PC-3 (cell line): ENCODE data around the gene PLA2G2D. TPM values are rescaled to one million over a fixed set of nuclear protein-coding genes. Genes with fewer than 3 reads are reported as not detected.

Experiments used
- ATAC-seq: fragments of 200-7000 bp; cut with Tn5 transposase; 2 replicates; pipeline ENCODE4 v1.9.1; 2020; ENCODE audit warnings: mild to moderate bottlenecking, moderate library complexity
- BruUV-seq: library from RNA; stranded (reverse); fragments of 400-500 nt; replicated peaks from 2 replicates; lab custom pipeline; 2021; lab: Mats Ljungman, UMichigan
- CTCF ChIA-PET: fragments of 300-600 bp; sonication (Branson Sonifier 250); formaldehyde crosslinking; loops from one replicate; lab custom pipeline; 2022; ENCODE audit warnings: antibody characterized with exemption; lab: Charles Lee
- POLR2A ChIA-PET: fragments of 300-600 bp; sonication (Branson Sonifier 250); formaldehyde crosslinking; loops from one replicate; lab custom pipeline; 2022; ENCODE audit warnings: antibody characterized with exemption; ENCODE audit not compliant: unreplicated experiment; lab: Charles Lee
- DNase-seq: peaks from one replicate; pipeline ENCODE4 v3.0.0-alpha.2; 2015
- H2AFZ ChIP-seq: fragments of 300-600 bp; sonication (generic); 2 replicates; pipeline ENCODE4 v1.6.0; 2016; ENCODE audit warnings: antibody characterized with exemption, low read length
- H3F3A ChIP-seq: fragments of 300-600 bp; sonication (generic); one replicate; pipeline ENCODE4 v1.6.0; 2017; ENCODE audit warnings: antibody characterized with exemption, low read length, control low read depth, mild to moderate bottlenecking; ENCODE audit not compliant: unreplicated experiment
- H3K27ac ChIP-seq: fragments of 300-600 bp; sonication (generic); 2 replicates; pipeline ENCODE4 v1.5.1; 2016; ENCODE audit warnings: mild to moderate bottlenecking, low read length
- H3K27me3 ChIP-seq: fragments of 300-600 bp; sonication (generic); 2 replicates; pipeline ENCODE4 v1.6.1; 2016; ENCODE audit warnings: low read length, mixed read lengths
- H3K36me3 ChIP-seq: fragments of 300-600 bp; sonication (generic); 2 replicates; pipeline ENCODE4 v1.6.1; 2016; ENCODE audit warnings: low read depth, mixed run types, low read length, mixed read lengths
- H3K4me1 ChIP-seq: fragments of 300-600 bp; sonication (generic); 2 replicates; pipeline ENCODE4 v1.5.1; 2016; ENCODE audit warnings: low read length; ENCODE audit not compliant: insufficient read depth
- H3K4me2 ChIP-seq: fragments of 300-600 bp; sonication (generic); 2 replicates; pipeline ENCODE4 v1.6.0; 2016; ENCODE audit warnings: low read length
- H3K4me3 ChIP-seq: fragments of 300-600 bp; sonication (generic); 2 replicates; pipeline ENCODE4 v1.5.1; 2016; ENCODE audit warnings: mild to moderate bottlenecking, low read length, mixed read lengths
- H3K79me2 ChIP-seq: fragments of 300-600 bp; sonication (generic); 2 replicates; pipeline ENCODE4 v1.6.1; 2017; ENCODE audit warnings: low read length, mixed read lengths
- H3K9ac ChIP-seq: fragments of 300-600 bp; sonication (generic); 2 replicates; pipeline ENCODE4 v1.6.0; 2016; ENCODE audit warnings: mild to moderate bottlenecking, low read length
- H3K9me2 ChIP-seq: fragments of 300-600 bp; sonication (generic); replicated peaks from 2 replicates; pipeline ENCODE4 v1.6.1; 2016; ENCODE audit warnings: mixed run types, low read length, mixed read lengths
- H3K9me3 ChIP-seq: fragments of 300-600 bp; sonication (generic); 2 replicates; pipeline ENCODE4 v1.6.1; 2016; ENCODE audit warnings: low read length, mixed read lengths
- H4K20me1 ChIP-seq: fragments of 300-600 bp; sonication (generic); 2 replicates; pipeline ENCODE4 v1.6.1; 2016; ENCODE audit warnings: low read length, mixed read lengths
- CTCF ChIP-seq: fragments of 300-600 bp; sonication (generic); conservative IDR thresholded peaks from 2 replicates; pipeline ENCODE4 v1.5.1; 2017; ENCODE audit warnings: antibody characterized with exemption, low read depth, mild to moderate bottlenecking, low read length
- EZH2 ChIP-seq: fragments of 300-600 bp; sonication (generic); IDR thresholded peaks from one replicate; pipeline ENCODE4 v1.6.1; 2017; ENCODE audit warnings: antibody characterized with exemption, mild to moderate bottlenecking, low read length; ENCODE audit not compliant: unreplicated experiment
- EZH2phosphoT487 ChIP-seq: fragments of 300-600 bp; sonication (generic); IDR thresholded peaks from 2 replicates; pipeline ENCODE4 v1.6.1; 2018; ENCODE audit warnings: mild to moderate bottlenecking, antibody characterized with exemption, low read length, borderline replicate concordance
- intact Hi-C: fragments of 100-400 bp; cut with micrococcal nuclease; formaldehyde crosslinking; loops from 2 replicates; pipeline ENCODE4 v1.9.0; 2023
- total RNA-seq: library from RNA; depleted of rRNA; stranded (reverse); fragments of >200 nt; gene quantifications from 2 replicates; pipeline ENCODE4 v1.2.3, GENCODE V29; 2014

Gene PLA2G2D
- total RNA-seq, 1 experiment from 2014 or later = not detected

- BruUV-seq = no TSS peak
- ATAC-seq = no peak
- intact Hi-C loops = no loop called here
Measured at GRCh38 chr1:20089328-20090077, 29.8 kb downstream of the PLA2G2D start.

DNA sequence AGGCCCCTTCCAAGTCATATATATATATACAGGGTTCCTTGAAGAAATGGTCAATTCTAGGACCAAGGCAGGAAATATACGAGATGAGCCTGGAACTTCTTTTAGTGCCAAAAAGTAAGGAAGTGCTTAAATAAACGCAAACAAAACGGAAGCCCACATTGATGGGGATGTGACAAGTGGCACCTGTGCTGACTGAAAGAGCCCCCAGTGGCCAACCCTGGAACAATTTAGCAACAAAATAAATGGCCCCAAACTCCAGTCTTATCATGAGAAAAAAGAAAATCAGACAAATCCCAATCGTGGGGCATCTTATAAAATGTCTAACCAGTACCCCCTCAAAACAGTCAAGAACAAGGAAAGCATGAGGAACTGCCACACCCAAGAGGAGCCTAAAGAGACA lies 31.7 kb downstream of the PLA2G2D start:
- POLR2A ChIA-PET = no interaction called here
- no peak overlapping the region for H3K4me2 ChIP-seq
- no peaks in the 10 kb centered on the region for H3F3A ChIP-seq
- no peaks in the 10 kb centered on the region for H3K36me3 ChIP-seq
- intact Hi-C loops = no loop called here
- no peaks in the 10 kb centered on the region for H3K79me2 ChIP-seq
- H3K4me3 ChIP-seq = no peak overlapping the region
- DNase-seq = peak; percentile 15
- no peak for TF ChIP-seq EZH2phosphoT487
- peak; percentile 57 for TF ChIP-seq CTCF
- no peak for TF ChIP-seq EZH2
- ATAC-seq = no peak
- no peaks in the 10 kb centered on the region for H3K9me2 ChIP-seq
- H3K27ac ChIP-seq = no peak overlapping the region
- H2AFZ ChIP-seq = no peak overlapping the region
- no peaks in the 10 kb centered on the region for H4K20me1 ChIP-seq
- no TSS peak for BruUV-seq
- H3K27me3 ChIP-seq = peaks cover 15% of the 10 kb centered on the region; the same call in 1 of the 2 replicates
- H3K9ac ChIP-seq = no peak overlapping the region
- H3K9me3 ChIP-seq = no peaks in the 10 kb centered on the region
- CTCF ChIA-PET = no interaction called here
- H3K4me1 ChIP-seq = no peaks in the 10 kb centered on the region

More at GRCh38 chr1:20089328-20090077, 29.8 kb downstream of the PLA2G2D start:
- H3K36me3 ChIP-seq = no peaks in the 10 kb centered on the region
- H3K4me2 ChIP-seq = no peak overlapping the region
- H4K20me1 ChIP-seq = no peaks in the 10 kb centered on the region
- H3K27me3 ChIP-seq = peaks cover 15% of the 10 kb centered on the region; the same call in 1 of the 2 replicates
- CTCF ChIA-PET = no interaction called here
- H3K27ac ChIP-seq = no peak overlapping the region
- no peak overlapping the region for H3K4me3 ChIP-seq
- H3K4me1 ChIP-seq = no peaks in the 10 kb centered on the region
- DNase-seq = no peak
- no peak overlapping the region for H3K9ac ChIP-seq
- H2AFZ ChIP-seq = no peak overlapping the region
- TF ChIP-seq EZH2 (no peak), CTCF (no peak), EZH2phosphoT487 (no peak)
- H3K79me2 ChIP-seq = no peaks in the 10 kb centered on the region
- no peaks in the 10 kb centered on the region for H3K9me3 ChIP-seq
- H3K9me2 ChIP-seq = no peaks in the 10 kb centered on the region
- no peaks in the 10 kb centered on the region for H3F3A ChIP-seq
- POLR2A ChIA-PET = no interaction called here

GRCh38 chr1:20086800-20087199 lies 32.5 kb downstream of the PLA2G2D start:
- ChIA-PET CTCF (no interaction called here), POLR2A (no interaction called here)
- H3K4me2 ChIP-seq = no peak overlapping the region
- H3K27me3 ChIP-seq = peaks cover 8% of the 10 kb centered on the region; the same call in 1 of the 2 replicates
- no peaks in the 10 kb centered on the region for H4K20me1 ChIP-seq
- H3K4me3 ChIP-seq = no peak overlapping the region
- H3K79me2 ChIP-seq = no peaks in the 10 kb centered on the region
- DNase-seq (no peak), ATAC-seq (no peak)
- no TSS peak for BruUV-seq
- H3F3A ChIP-seq = no peaks in the 10 kb centered on the region
- H3K9me3 ChIP-seq = no peaks in the 10 kb centered on the region
- no peaks in the 10 kb centered on the region for H3K4me1 ChIP-seq
- no peaks in the 10 kb centered on the region for H3K9me2 ChIP-seq
- no peaks in the 10 kb centered on the region for H3K36me3 ChIP-seq
- TF ChIP-seq EZH2phosphoT487 (no peak), CTCF (no peak), EZH2 (no peak)
- no peak overlapping the region for H2AFZ ChIP-seq
- H3K27ac ChIP-seq = no peak overlapping the region
- no peak overlapping the region for H3K9ac ChIP-seq
- intact Hi-C loops = no loop called here
